ENCODE data around the gene SNX4.
"Not testable (repeated sequence)": the region's sequence is repeated elsewhere in the genome, so short reads cannot be mapped to it uniquely, and the experiment has no call there.

Gene SNX4

DNA sequence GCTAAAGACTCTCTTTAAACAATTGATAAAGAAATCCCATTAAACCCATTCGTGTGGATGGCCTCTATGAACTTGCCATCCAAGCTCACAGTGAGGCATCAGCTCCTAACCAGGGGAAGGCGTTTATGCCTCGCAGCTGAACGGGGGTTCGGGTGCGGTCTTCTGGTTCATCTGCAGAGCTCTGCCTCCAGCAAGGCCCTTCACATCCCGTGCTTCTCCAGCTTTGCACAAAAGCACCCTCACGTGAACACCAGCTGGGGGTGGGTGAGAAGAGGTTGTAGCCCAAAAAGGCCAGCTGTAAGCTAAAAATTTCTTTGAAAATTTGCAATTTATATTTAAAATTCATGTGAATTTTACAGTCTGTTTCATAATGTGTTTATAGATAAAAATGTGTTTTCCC is 105.3 kb downstream of the SNX4 start:
- Histone ChIP-seq H3K9me3 (ENCODE audit: low read length) (peaks cover 2% of the 10 kb centered on the region), H3K36me3 (ENCODE audit: insufficient read depth, low read length) (no peaks in the 10 kb centered on the region), H2AFZ (ENCODE audit: low read depth, low read length) (no peak overlapping the region), H3K4me3 (ENCODE audit: low read length) (no peak overlapping the region), H3K27me3 (ENCODE audit: insufficient read depth, low read length) (no peaks in the 10 kb centered on the region), H3K4me1 (ENCODE audit: insufficient read depth, low read length) (no peaks in the 10 kb centered on the region)

DNA sequence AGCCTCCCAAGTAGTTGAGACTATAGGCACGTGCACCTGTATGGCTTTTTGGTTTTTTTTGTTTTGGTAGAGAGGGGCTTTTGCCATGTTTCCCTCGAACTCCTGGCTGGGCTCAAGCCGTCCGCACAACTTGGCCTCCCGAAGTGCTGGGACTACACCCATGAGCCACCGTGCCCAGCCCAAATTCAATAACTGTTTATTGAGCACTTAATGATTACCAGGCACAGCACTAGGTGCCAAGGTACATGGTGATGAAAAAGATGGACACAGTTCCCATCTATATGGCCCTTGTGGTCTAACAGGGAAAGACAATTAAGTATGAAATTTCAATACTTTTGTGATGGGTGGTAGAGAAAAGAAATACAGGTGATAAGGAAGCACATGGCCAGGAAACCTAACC is 109.1 kb downstream of the SNX4 start:
- Histone ChIP-seq H3K4me3 (ENCODE audit: low read length) (no peak overlapping the region), H3K36me3 (ENCODE audit: insufficient read depth, low read length) (no peaks in the 10 kb centered on the region), H3K27me3 (ENCODE audit: insufficient read depth, low read length) (no peaks in the 10 kb centered on the region), H3K9me3 (ENCODE audit: low read length) (peaks cover 2% of the 10 kb centered on the region), H2AFZ (ENCODE audit: low read depth, low read length) (no peak overlapping the region), H3K4me1 (ENCODE audit: insufficient read depth, low read length) (no peaks in the 10 kb centered on the region)

DNA sequence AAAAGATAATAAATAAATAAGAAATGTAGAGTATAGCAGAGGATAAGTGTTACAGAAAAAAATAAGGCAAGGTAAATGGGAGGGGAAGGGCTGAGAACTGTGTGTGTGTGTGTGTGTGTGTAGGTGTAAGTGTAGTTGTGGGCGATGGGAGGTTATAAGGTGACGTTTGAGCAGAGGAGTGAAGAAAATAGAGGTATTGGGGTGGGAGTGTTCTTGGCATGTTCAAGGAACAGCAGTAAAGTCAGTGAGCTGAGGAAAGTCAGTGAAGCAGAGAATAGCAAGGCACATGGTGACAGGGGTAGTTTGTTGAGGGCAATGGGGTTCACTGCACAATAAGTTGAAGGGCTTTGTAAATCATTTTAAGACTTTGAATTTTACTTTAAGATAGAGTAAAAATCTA is 113.9 kb downstream of the SNX4 start:
- peaks cover 14% of the 10 kb centered on the region for H3K4me1 ChIP-seq (ENCODE audit: insufficient read depth, low read length)
- H3K9me3 ChIP-seq (ENCODE audit: low read length), result no peaks in the 10 kb centered on the region
- H2AFZ ChIP-seq (ENCODE audit: low read depth, low read length), result no peak overlapping the region
- H3K4me3 ChIP-seq (ENCODE audit: low read length), result no peak overlapping the region
- no peaks in the 10 kb centered on the region for H3K27me3 ChIP-seq (ENCODE audit: insufficient read depth, low read length)
- no peaks in the 10 kb centered on the region for H3K36me3 ChIP-seq (ENCODE audit: insufficient read depth, low read length)

DNA sequence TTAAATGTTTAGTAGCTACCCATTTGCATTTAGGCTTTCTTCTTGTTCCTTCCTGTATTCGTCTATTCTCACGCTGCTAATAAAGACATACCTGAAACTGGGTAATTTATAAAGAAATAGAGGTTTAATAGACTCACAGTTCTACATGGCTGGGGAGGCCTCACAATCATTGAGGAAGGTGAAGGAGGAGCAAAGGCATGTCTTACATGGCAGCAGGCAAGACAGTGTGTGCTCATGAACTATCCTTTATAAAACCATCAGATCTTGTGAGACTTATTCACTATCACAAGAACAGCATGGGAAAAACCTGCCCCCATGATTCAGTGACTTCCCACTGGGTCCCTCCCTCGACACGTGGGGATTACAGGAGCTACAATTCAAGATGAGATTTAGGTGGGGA is 114.5 kb downstream of the SNX4 start:
- peaks cover 20% of the 10 kb centered on the region for H3K4me1 ChIP-seq (ENCODE audit: insufficient read depth, low read length)
- H3K36me3 ChIP-seq (ENCODE audit: insufficient read depth, low read length); H3K9me3 ChIP-seq (ENCODE audit: low read length); H3K4me3 ChIP-seq (ENCODE audit: low read length); H2AFZ ChIP-seq (ENCODE audit: low read depth, low read length); H3K27me3 ChIP-seq (ENCODE audit: insufficient read depth, low read length): not testable (repeated sequence)

GRCh38 chr3:125403789-125404188 is 116.2 kb downstream of the SNX4 start:
- H2AFZ ChIP-seq (ENCODE audit: low read depth, low read length), result no peak overlapping the region
- no peaks in the 10 kb centered on the region for H3K27me3 ChIP-seq (ENCODE audit: insufficient read depth, low read length)
- H3K4me1 ChIP-seq (ENCODE audit: insufficient read depth, low read length), result peaks cover 34% of the 10 kb centered on the region
- no peak overlapping the region for H3K4me3 ChIP-seq (ENCODE audit: low read length)
- no peaks in the 10 kb centered on the region for H3K36me3 ChIP-seq (ENCODE audit: insufficient read depth, low read length)
- no peaks in the 10 kb centered on the region for H3K9me3 ChIP-seq (ENCODE audit: low read length)

DNA sequence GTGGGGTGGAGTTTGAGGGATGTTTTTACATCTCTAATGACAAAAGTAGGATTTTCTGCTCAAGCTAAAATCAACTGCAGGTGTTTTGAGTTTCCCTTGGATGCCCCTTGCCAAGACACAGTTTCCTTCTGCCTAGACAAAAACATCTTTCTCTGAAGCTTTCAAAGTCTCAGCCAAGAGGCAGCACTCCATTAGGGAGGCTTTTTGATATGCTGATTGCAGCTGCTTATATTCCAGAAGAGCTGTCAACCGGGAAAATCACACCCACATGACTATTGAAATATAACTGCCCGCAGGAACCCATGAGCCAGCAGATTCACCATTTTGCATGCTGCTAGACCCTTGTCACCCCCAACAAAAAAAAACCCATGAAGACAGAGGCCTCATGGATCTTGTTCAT is 117.4 kb downstream of the SNX4 start:
- Histone ChIP-seq H3K27me3 (ENCODE audit: insufficient read depth, low read length) (no peaks in the 10 kb centered on the region), H3K4me3 (ENCODE audit: low read length) (no peak overlapping the region), H2AFZ (ENCODE audit: low read depth, low read length) (no peak overlapping the region), H3K9me3 (ENCODE audit: low read length) (no peaks in the 10 kb centered on the region), H3K4me1 (ENCODE audit: insufficient read depth, low read length) (peaks cover 34% of the 10 kb centered on the region), H3K36me3 (ENCODE audit: insufficient read depth, low read length) (no peaks in the 10 kb centered on the region)

DNA sequence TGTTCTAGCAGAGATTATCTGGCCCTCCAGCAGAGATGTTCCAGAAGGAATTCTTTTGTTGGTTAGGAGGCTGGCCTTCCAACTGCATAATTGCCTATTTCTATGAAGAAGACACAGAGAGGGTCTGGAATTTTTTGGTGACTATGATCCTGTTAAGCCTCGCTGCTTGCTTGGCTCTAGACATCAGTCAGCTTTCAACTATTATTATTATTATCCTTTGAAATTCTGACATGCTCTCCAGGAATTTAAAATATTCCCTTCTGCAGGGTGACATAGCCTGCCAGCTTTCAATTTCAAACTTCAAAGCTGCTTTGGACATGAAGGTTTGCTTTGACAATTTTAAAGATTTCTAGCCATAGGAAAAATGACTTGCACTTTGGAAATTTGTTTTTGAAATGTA is 118.6 kb downstream of the SNX4 start:
- Histone ChIP-seq H3K36me3 (ENCODE audit: insufficient read depth, low read length) (no peaks in the 10 kb centered on the region), H3K4me1 (ENCODE audit: insufficient read depth, low read length) (peaks cover 34% of the 10 kb centered on the region), H3K4me3 (ENCODE audit: low read length) (no peak overlapping the region), H3K9me3 (ENCODE audit: low read length) (no peaks in the 10 kb centered on the region), H2AFZ (ENCODE audit: low read depth, low read length) (no peak overlapping the region), H3K27me3 (ENCODE audit: insufficient read depth, low read length) (no peaks in the 10 kb centered on the region)

DNA sequence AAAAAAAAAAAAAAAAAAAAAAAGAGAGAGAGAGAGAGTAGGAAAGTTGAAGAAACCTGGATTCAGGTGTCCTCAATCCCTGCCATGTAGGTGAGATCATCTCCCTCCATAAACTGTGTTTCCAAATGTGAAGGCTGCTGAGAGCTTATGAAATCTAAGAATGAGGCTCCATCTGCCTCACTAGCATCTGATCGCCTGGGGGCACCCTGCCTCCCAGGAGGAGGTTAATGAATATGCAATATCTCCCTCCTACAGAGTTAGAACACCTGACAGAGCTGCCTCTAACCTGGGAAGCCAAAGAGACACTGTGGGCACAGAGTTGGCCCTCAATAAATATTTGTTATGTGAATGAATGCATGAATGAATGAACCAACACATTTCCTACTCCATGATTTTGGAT is 121.0 kb downstream of the SNX4 start:
- Histone ChIP-seq H3K36me3 (ENCODE audit: insufficient read depth, low read length) (no peaks in the 10 kb centered on the region), H3K9me3 (ENCODE audit: low read length) (no peaks in the 10 kb centered on the region), H3K4me1 (ENCODE audit: insufficient read depth, low read length) (peaks cover 34% of the 10 kb centered on the region), H3K4me3 (ENCODE audit: low read length) (no peak overlapping the region), H2AFZ (ENCODE audit: low read depth, low read length) (no peak overlapping the region), H3K27me3 (ENCODE audit: insufficient read depth, low read length) (peaks cover 4% of the 10 kb centered on the region)

All from neuron (in vitro differentiated cells).